Measurements from ENCODE around the gene JMJD8. TPM values are rescaled to one million over a fixed set of nuclear protein-coding genes. Genes with fewer than 3 reads are reported as not detected.

JMJD8 gene
- total RNA-seq, 4 donors from 2014 or later: 40.0 to 261 (median 58.6) TPM

DNA sequence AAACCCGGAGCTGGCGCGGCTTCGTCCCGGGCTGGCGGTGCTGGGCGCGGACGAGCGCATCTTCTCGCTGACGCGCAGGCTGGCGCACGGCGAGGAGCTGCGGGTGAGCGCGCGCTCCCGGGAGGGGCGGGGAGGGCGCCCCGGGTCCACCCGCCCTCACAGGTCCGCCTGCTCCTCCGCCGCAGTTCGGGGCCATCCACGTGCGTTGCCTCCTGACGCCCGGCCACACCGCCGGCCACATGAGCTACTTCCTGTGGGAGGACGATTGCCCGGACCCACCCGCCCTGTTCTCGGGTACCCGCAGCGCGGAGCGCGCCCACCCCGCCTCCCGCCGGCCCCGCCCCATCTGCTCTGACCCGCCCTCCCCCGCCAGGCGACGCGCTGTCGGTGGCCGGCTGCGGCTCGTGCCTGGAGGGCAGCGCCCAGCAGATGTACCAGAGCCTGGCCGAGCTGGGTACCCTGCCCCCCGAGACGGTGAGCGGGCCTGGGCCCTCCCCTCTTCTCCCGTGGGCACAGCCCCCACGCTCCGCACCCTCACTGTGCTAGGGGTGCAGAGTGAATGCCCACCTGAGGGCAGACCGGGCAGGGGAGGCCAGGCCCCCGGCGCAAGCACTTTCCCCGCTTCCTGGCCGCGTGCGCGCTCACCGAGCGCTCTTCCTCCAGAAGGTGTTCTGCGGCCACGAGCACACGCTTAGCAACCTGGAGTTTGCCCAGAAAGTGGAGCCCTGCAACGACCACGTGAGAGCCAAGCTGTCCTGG is 44.2 kb upstream of the JMJD8 start:
- Histone ChIP-seq H3K27me3 (peaks cover 45% of the 10 kb centered on the region), H3K36me3 (peaks cover 0 to 6% (median 0%) of the 10 kb centered on the region in 4 donors), H3K4me3 (peak overlapping the region; percentile 2 to 56 (median 36)), H3K27ac (peak overlapping the region; percentile 22 to 47 (median 38)), H3K9me3 (no peaks in the 10 kb centered on the region), H3K4me1 (peaks cover 21 to 29% (median 27%) of the 10 kb centered on the region in 4 donors)
- in situ Hi-C loops (cut with MboI; ENCODE audit: low pct_ligation_motif_present in 1 of 4, low pct_unique_long_range_greater_than_20kb in 1 of 4, low sequenced_read_pairs in 3 of 4) (no loop called here), intact Hi-C loops (cut with DNase I; ENCODE audit: low total_unique reads) (no loop called here)
- peak; percentile 79 for DNase-seq
- TF ChIP-seq, protein P1, sequence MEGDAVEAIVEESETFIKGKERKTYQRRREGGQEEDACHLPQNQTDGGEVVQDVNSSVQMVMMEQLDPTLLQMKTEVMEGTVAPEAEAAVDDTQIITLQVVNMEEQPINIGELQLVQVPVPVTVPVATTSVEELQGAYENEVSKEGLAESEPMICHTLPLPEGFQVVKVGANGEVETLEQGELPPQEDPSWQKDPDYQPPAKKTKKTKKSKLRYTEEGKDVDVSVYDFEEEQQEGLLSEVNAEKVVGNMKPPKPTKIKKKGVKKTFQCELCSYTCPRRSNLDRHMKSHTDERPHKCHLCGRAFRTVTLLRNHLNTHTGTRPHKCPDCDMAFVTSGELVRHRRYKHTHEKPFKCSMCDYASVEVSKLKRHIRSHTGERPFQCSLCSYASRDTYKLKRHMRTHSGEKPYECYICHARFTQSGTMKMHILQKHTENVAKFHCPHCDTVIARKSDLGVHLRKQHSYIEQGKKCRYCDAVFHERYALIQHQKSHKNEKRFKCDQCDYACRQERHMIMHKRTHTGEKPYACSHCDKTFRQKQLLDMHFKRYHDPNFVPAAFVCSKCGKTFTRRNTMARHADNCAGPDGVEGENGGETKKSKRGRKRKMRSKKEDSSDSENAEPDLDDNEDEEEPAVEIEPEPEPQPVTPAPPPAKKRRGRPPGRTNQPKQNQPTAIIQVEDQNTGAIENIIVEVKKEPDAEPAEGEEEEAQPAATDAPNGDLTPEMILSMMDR (IDR thresholded peaks at IDR 0.05): no peak
- TF ChIP-seq POLR2AphosphoS5 (IDR thresholded peaks at IDR 0.05) (peak in 1 of 3 donors; percentile 34), POLR2A (IDR thresholded peaks at IDR 0.05) (no peak)
- WGBS, 2 donors (ENCODE audit: low coverage in 1 of 2): 0% methylated on average over 34 of the region's 80 CpGs; no CpG with 5 or more reads in 1 of the 2 donors

DNA sequence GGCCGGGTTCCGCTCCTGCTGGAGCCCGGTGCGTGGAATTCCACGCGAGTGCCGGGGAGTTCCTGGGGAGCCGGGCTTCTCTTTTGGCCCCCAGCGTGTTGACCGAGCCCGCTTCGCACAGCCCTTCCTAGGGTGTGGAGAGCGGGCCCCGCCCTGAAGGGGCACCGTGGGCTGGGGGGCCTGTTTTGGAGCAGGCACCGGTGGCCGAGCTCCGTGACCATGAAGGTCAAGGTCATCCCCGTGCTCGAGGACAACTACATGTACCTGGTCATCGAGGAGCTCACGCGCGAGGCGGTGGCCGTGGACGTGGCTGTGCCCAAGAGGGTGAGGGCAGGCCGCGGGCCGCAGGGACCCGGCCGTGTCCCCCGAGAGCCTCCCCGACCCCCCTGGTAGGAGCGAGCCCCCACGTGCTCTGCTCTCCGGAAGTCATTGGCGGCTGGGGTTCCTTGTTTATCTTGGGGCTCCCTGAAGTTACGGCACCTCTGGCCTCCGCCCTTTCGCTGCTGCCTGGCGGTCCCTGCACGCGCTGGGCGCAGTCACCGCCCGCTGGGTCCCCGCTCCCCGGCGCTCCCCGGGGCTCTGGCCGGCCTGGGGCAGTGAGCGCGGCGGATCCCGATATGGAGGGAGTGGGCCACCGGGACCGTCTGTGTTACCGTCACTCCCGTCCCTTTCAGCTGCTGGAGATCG is 43.3 kb upstream of the JMJD8 start:
- Histone ChIP-seq H3K4me3 (peak overlapping the region; percentile 2 to 56 (median 36)), H3K4me1 (peaks cover 21 to 29% (median 27%) of the 10 kb centered on the region in 4 donors), H3K27ac (peak overlapping the region; percentile 22 to 47 (median 38)), H3K27me3 (peaks cover 45% of the 10 kb centered on the region), H3K36me3 (no peaks in the 10 kb centered on the region), H3K9me3 (no peaks in the 10 kb centered on the region)
- TF ChIP-seq EP300 (IDR thresholded peaks at IDR 0.05; ENCODE audit: low read depth) (no peak), POLR2A (IDR thresholded peaks at IDR 0.05) (peak; percentile 6), POLR2AphosphoS5 (IDR thresholded peaks at IDR 0.05) (no peak)
- TF ChIP-seq, protein P1 (IDR thresholded peaks at IDR 0.05): no peak
- peak; percentile 36 for DNase-seq
- in situ Hi-C loops (cut with MboI; ENCODE audit: low pct_ligation_motif_present in 1 of 4, low pct_unique_long_range_greater_than_20kb in 1 of 4, low sequenced_read_pairs in 3 of 4): no loop called here
- 1% methylated on average over 35 of the region's 61 CpGs; no CpG with 5 or more reads in 1 of the 2 donors for WGBS, 2 donors (ENCODE audit: low coverage in 1 of 2)
- intact Hi-C loops (cut with DNase I; ENCODE audit: low total_unique reads): no loop called here

DNA sequence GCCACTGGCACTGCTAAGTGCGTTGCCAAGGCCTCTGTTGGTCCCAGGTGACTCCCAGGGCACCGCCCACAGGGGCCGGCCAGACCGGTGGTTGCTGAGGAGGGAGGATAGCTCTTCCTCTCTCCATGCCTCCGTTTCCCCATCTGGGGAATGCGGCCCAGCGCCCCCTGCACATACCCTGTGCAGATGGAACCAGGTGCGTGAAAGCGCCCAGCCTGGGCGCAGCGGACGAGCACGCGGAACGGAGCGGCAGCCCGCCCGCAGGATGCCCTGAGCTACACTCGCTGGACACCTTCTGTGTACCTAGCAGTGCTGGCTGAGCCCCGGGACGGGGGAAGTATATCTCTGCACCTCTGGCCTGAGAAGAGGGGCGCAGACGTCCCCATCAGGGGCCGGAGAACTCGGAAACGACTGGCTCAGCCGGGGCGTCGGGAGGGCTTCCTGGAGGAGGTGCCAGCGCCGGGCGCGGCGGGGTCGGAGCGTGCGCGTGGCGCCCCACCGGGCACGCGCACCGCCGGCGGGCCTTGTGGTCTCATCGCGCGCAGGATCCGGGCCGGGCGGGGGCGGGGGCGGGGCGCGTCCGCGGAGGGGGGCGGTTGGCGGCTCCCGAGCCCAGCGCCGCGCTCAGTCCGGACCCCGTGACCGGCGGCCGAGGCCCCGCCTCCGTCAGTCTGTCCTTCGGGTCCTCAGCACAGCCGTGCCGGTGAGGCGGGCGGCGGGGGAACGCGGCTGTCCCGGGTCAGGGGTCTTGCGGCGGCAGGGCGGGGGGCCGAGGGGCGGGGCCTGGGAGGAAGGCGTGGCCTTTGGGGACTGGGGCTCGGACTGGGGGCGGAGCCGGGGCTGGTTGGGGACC is 42.5 kb upstream of the JMJD8 start, which contains the start of the genes CCDC78 and HAGHL:
TSS of gene CCDC78 (minus strand) at position 6 of the 853 bp plus-strand sequence. CDS start 76 bp downstream, outside the sequence.
TSS of gene HAGHL (plus strand) at position 669 of the 853 bp plus-strand sequence. CDS start 404 bp downstream, outside the sequence.
- Histone ChIP-seq H3K4me1 (peaks cover 26 to 36% (median 31%) of the 10 kb centered on the region in 4 donors), H3K9me3 (no peaks in the 10 kb centered on the region), H3K4me3 (peak within 1 kb of the TSS; percentile 2 to 56 (median 36)), H3K27ac (peak within 1 kb of the TSS; percentile 22 to 47 (median 38)), H3K27me3 (peaks cover 45% of the 10 kb centered on the region), H3K36me3 (no peaks in the 10 kb centered on the region)
- intact Hi-C loops (cut with DNase I; ENCODE audit: low total_unique reads) (no loop called here), in situ Hi-C loops (cut with MboI; ENCODE audit: low pct_ligation_motif_present in 1 of 4, low pct_unique_long_range_greater_than_20kb in 1 of 4, low sequenced_read_pairs in 3 of 4) (no loop called here)
- TF ChIP-seq POLR2AphosphoS5 (IDR thresholded peaks at IDR 0.05) (no peak), POLR2A (IDR thresholded peaks at IDR 0.05) (no peak), EP300 (IDR thresholded peaks at IDR 0.05; ENCODE audit: low read depth) (no peak)
- TF ChIP-seq, protein P1 (IDR thresholded peaks at IDR 0.05): no peak
- WGBS, 2 donors (ENCODE audit: low coverage in 1 of 2): 5% methylated on average over 10 of the region's 88 CpGs; no CpG with 5 or more reads in 1 of the 2 donors
- DNase-seq: peak; percentile 61

Data from transverse colon (tissue), 4 donors.